Measurements from ENCODE around the gene OCSTAMP. TPM values are rescaled to one million over a fixed set of nuclear protein-coding genes. Genes with fewer than 3 reads are reported as not detected.

The OCSTAMP gene
- total RNA-seq, 2 experiments from 2014 or later = not detected

- no peak overlapping the region for H3K4me3 Mint-ChIP-seq
- H3K36me3 Mint-ChIP-seq = peaks cover 3% of the 10 kb centered on the region
Observed at GRCh38 chr20:46549188-46549972, 1.1 kb downstream of the OCSTAMP start.

GRCh38 chr20:46548688-46549087 lies 1.8 kb downstream of the OCSTAMP start:
- H3K4me1 Mint-ChIP-seq = peaks cover 38% of the 10 kb centered on the region
- H3K4me3 Mint-ChIP-seq = no peak overlapping the region
- no peak for DNase-seq
- H3K9me3 Mint-ChIP-seq = no peaks in the 10 kb centered on the region
- H3K27me3 Mint-ChIP-seq = peaks cover 4% of the 10 kb centered on the region
- peaks cover 3% of the 10 kb centered on the region for H3K36me3 Mint-ChIP-seq
- no peak overlapping the region for H3K27ac Mint-ChIP-seq

More at GRCh38 chr20:46549188-46549972, 1.1 kb downstream of the OCSTAMP start:
- H3K27me3 Mint-ChIP-seq = peaks cover 4% of the 10 kb centered on the region
- H3K9me3 Mint-ChIP-seq = no peaks in the 10 kb centered on the region
- DNase-seq = no peak
- peaks cover 40% of the 10 kb centered on the region for H3K4me1 Mint-ChIP-seq
- no peak overlapping the region for H3K27ac Mint-ChIP-seq

- Mint-ChIP-seq H3K27me3 (peaks cover 8% of the 10 kb centered on the region), H3K36me3 (peaks cover 3% of the 10 kb centered on the region), H3K4me1 (peaks cover 33% of the 10 kb centered on the region), H3K4me3 (no peak overlapping the region), H3K27ac (no peak overlapping the region), H3K9me3 (no peaks in the 10 kb centered on the region)
- DNase-seq = no peak
Observed at GRCh38 chr20:46547995-46548394, 2.5 kb downstream of the OCSTAMP start.

GRCh38 chr20:46546936-46547335 lies 3.5 kb downstream of the OCSTAMP start:
- no peaks in the 10 kb centered on the region for H3K9me3 Mint-ChIP-seq
- no peak overlapping the region for H3K27ac Mint-ChIP-seq
- no peak for DNase-seq
- no peak overlapping the region for H3K4me3 Mint-ChIP-seq
- peaks cover 18% of the 10 kb centered on the region for H3K27me3 Mint-ChIP-seq
- peaks cover 22% of the 10 kb centered on the region for H3K4me1 Mint-ChIP-seq
- peaks cover 3% of the 10 kb centered on the region for H3K36me3 Mint-ChIP-seq

- H3K36me3 Mint-ChIP-seq = peaks cover 3% of the 10 kb centered on the region
Observed at GRCh38 chr20:46546298-46546697, 4.2 kb downstream of the OCSTAMP start.

GRCh38 chr20:46545827-46546138 lies 4.7 kb downstream of the OCSTAMP start:
- Mint-ChIP-seq H3K27me3 (peaks cover 19% of the 10 kb centered on the region), H3K9me3 (no peaks in the 10 kb centered on the region), H3K4me3 (no peak overlapping the region), H3K4me1 (peaks cover 18% of the 10 kb centered on the region), H3K27ac (peak overlapping the region; percentile 91), H3K36me3 (peaks cover 3% of the 10 kb centered on the region)
- no peak for DNase-seq

More at GRCh38 chr20:46546298-46546697, 4.2 kb downstream of the OCSTAMP start:
- Mint-ChIP-seq H3K4me1 (peaks cover 19% of the 10 kb centered on the region), H3K9me3 (no peaks in the 10 kb centered on the region), H3K27ac (no peak overlapping the region), H3K27me3 (peaks cover 19% of the 10 kb centered on the region), H3K4me3 (no peak overlapping the region)
- DNase-seq = no peak

GRCh38 chr20:46545077-46545826 lies 5.2 kb downstream of the OCSTAMP start:
- Mint-ChIP-seq H3K4me3 (peak overlapping the region; percentile 30), H3K9me3 (no peaks in the 10 kb centered on the region), H3K27me3 (peaks cover 19% of the 10 kb centered on the region), H3K36me3 (peaks cover 3% of the 10 kb centered on the region), H3K27ac (peak overlapping the region; percentile 91), H3K4me1 (peaks cover 16% of the 10 kb centered on the region)
- peak; percentile 60 for DNase-seq

- peaks cover 15% of the 10 kb centered on the region for H3K4me1 Mint-ChIP-seq
- H3K27me3 Mint-ChIP-seq = peaks cover 19% of the 10 kb centered on the region
- H3K4me3 Mint-ChIP-seq = no peak overlapping the region
- H3K27ac Mint-ChIP-seq = no peak overlapping the region
- no peak for DNase-seq
- H3K36me3 Mint-ChIP-seq = peaks cover 3% of the 10 kb centered on the region
- no peaks in the 10 kb centered on the region for H3K9me3 Mint-ChIP-seq
Observed at GRCh38 chr20:46544576-46544975, 5.9 kb downstream of the OCSTAMP start.

GRCh38 chr20:46543959-46544358 lies 6.5 kb downstream of the OCSTAMP start:
- Mint-ChIP-seq H3K4me1 (peaks cover 15% of the 10 kb centered on the region), H3K4me3 (no peak overlapping the region), H3K9me3 (no peaks in the 10 kb centered on the region), H3K36me3 (peaks cover 3% of the 10 kb centered on the region), H3K27ac (no peak overlapping the region), H3K27me3 (peaks cover 24% of the 10 kb centered on the region)
- DNase-seq = no peak

GRCh38 chr20:46543033-46543432 lies 7.4 kb downstream of the OCSTAMP start:
- H3K27ac Mint-ChIP-seq = no peak overlapping the region
- no peaks in the 10 kb centered on the region for H3K9me3 Mint-ChIP-seq
- H3K36me3 Mint-ChIP-seq = peaks cover 3% of the 10 kb centered on the region
- peaks cover 29% of the 10 kb centered on the region for H3K27me3 Mint-ChIP-seq
- H3K4me3 Mint-ChIP-seq = no peak overlapping the region
- DNase-seq = no peak
- H3K4me1 Mint-ChIP-seq = peaks cover 15% of the 10 kb centered on the region

GRCh38 chr20:46541229-46541935 lies 9.1 kb downstream of the OCSTAMP start:
- no peak for DNase-seq
- Mint-ChIP-seq H3K9me3 (no peaks in the 10 kb centered on the region), H3K36me3 (peaks cover 3% of the 10 kb centered on the region), H3K4me3 (no peak overlapping the region), H3K27ac (no peak overlapping the region), H3K4me1 (peaks cover 15% of the 10 kb centered on the region), H3K27me3 (peaks cover 34% of the 10 kb centered on the region)

GRCh38 chr20:46539113-46539512 lies 11.3 kb downstream of the OCSTAMP start:
- peaks cover 2% of the 10 kb centered on the region for H3K4me1 Mint-ChIP-seq
- H3K9me3 Mint-ChIP-seq = no peaks in the 10 kb centered on the region
- H3K4me3 Mint-ChIP-seq = no peak overlapping the region
- H3K27ac Mint-ChIP-seq = no peak overlapping the region
- DNase-seq = no peak
- no peaks in the 10 kb centered on the region for H3K36me3 Mint-ChIP-seq
- peaks cover 34% of the 10 kb centered on the region for H3K27me3 Mint-ChIP-seq

GRCh38 chr20:46530640-46531039 lies 19.8 kb downstream of the OCSTAMP start:
- peaks cover 26% of the 10 kb centered on the region for H3K27me3 Mint-ChIP-seq
- no peak overlapping the region for H3K27ac Mint-ChIP-seq
- no peaks in the 10 kb centered on the region for H3K36me3 Mint-ChIP-seq
- H3K4me3 Mint-ChIP-seq = no peak overlapping the region
- no peak for DNase-seq
- no peaks in the 10 kb centered on the region for H3K9me3 Mint-ChIP-seq
- H3K4me1 Mint-ChIP-seq = no peaks in the 10 kb centered on the region

- Mint-ChIP-seq H3K9me3 (no peaks in the 10 kb centered on the region), H3K27ac (no peak overlapping the region), H3K27me3 (peaks cover 26% of the 10 kb centered on the region), H3K36me3 (no peaks in the 10 kb centered on the region), H3K4me1 (no peaks in the 10 kb centered on the region), H3K4me3 (no peak overlapping the region)
- DNase-seq = no peak
Observed at GRCh38 chr20:46523696-46524328, 26.6 kb downstream of the OCSTAMP start.

- Mint-ChIP-seq H3K4me1 (no peaks in the 10 kb centered on the region), H3K36me3 (no peaks in the 10 kb centered on the region), H3K9me3 (no peaks in the 10 kb centered on the region), H3K4me3 (no peak overlapping the region), H3K27me3 (peaks cover 25% of the 10 kb centered on the region), H3K27ac (no peak overlapping the region)
- DNase-seq = no peak
Observed at GRCh38 chr20:46523108-46523507, 27.3 kb downstream of the OCSTAMP start.
